Osteoblast (primary cell): ENCODE results near the gene SDS. TPM values are rescaled to one million over a fixed set of nuclear protein-coding genes. Genes with fewer than 3 reads are reported as not detected.

Experiments
- DNase-seq: peaks from one replicate; pipeline ENCODE4 v3.0.0; 2011; ENCODE audit warnings: low spot score, mixed read lengths; ENCODE audit not compliant: insufficient read length; ENCODE audit errors: missing footprints
- H2AFZ ChIP-seq: 2 replicates; pipeline ENCODE4 v1.6.0; 2011; ENCODE audit warnings: mild to moderate bottlenecking, low read length
- H3K27ac ChIP-seq: 2 replicates; pipeline ENCODE4 v1.5.1; 2011; ENCODE audit warnings: mild to moderate bottlenecking, low read depth, low read length, moderate library complexity
- H3K27me3 ChIP-seq: 2 replicates; pipeline ENCODE4 v1.6.0; 2012; ENCODE audit warnings: mild to moderate bottlenecking, control low read depth, inconsistent platforms, low read length, moderate library complexity; ENCODE audit not compliant: insufficient read depth
- H3K36me3 ChIP-seq: 2 replicates; pipeline ENCODE4 v1.5.1; 2011; ENCODE audit warnings: mild to moderate bottlenecking, low read length, control low read depth, moderate library complexity; ENCODE audit not compliant: insufficient read depth
- H3K4me1 ChIP-seq: 2 replicates; pipeline ENCODE4 v1.5.1; 2011; ENCODE audit warnings: mild to moderate bottlenecking, low read length, control low read depth, moderate library complexity; ENCODE audit not compliant: insufficient read depth
- H3K4me2 ChIP-seq: 2 replicates; pipeline ENCODE4 v1.6.0; 2011; ENCODE audit warnings: mild to moderate bottlenecking, low read length; ENCODE audit not compliant: insufficient read depth
- H3K4me3 ChIP-seq: fragments of 200-600 bp; sonication (generic); 3 replicates; pipeline ENCODE4 v1.5.1; 2012; ENCODE audit warnings: mild to moderate bottlenecking, low read length, inconsistent platforms; ENCODE audit not compliant: insufficient read depth
- H3K79me2 ChIP-seq: 2 replicates; pipeline ENCODE4 v1.6.0; 2012; ENCODE audit warnings: mild to moderate bottlenecking, low read length, control low read depth, inconsistent platforms; ENCODE audit not compliant: insufficient read depth
- H3K9me3 ChIP-seq: 2 replicates; pipeline ENCODE4 v1.5.1; 2011; ENCODE audit warnings: low read depth, low read length, control low read depth
- H4K20me1 ChIP-seq: 2 replicates; pipeline ENCODE4 v1.6.0; 2012; ENCODE audit warnings: mild to moderate bottlenecking, low read length, control low read depth; ENCODE audit not compliant: insufficient read depth
- CTCF ChIP-seq: IDR thresholded peaks from 2 replicates; pipeline ENCODE4 v1.5.1; 2011; ENCODE audit warnings: mild to moderate bottlenecking, low read depth, low read length, moderate library complexity; ENCODE audit errors: extremely low read depth
- total RNA-seq: library from RNA; depleted of rRNA; stranded (reverse); fragments of >200 nt; gene quantifications from 2 replicates; pipeline ENCODE4 v1.2.3, GENCODE V29; 2012

SDS gene
- total RNA-seq, 1 donor: under 0.01 TPM

- DNase-seq: peak; percentile 71
- Histone ChIP-seq H4K20me1 (peaks cover 15% of the 10 kb centered on the region), H3K36me3 (peaks cover 10% of the 10 kb centered on the region), H2AFZ (no peak overlapping the region), H3K4me1 (no peaks in the 10 kb centered on the region), H3K27me3 (no peaks in the 10 kb centered on the region), H3K79me2 (peaks cover 39% of the 10 kb centered on the region), H3K9me3 (no peaks in the 10 kb centered on the region), H3K27ac (no peak overlapping the region), H3K4me2 (no peak overlapping the region), H3K4me3 (no peak overlapping the region)
- no peak for TF ChIP-seq CTCF
These were observed 35.4 kb downstream of the SDS start for GRCh38 chr12:113368331-113368730.

- Histone ChIP-seq H3K36me3 (peaks cover 7% of the 10 kb centered on the region), H2AFZ (no peak overlapping the region), H3K4me3 (no peak overlapping the region), H4K20me1 (peaks cover 12% of the 10 kb centered on the region), H3K9me3 (no peaks in the 10 kb centered on the region), H3K79me2 (peaks cover 49% of the 10 kb centered on the region), H3K4me1 (no peaks in the 10 kb centered on the region), H3K27me3 (no peaks in the 10 kb centered on the region), H3K4me2 (no peak overlapping the region), H3K27ac (no peak overlapping the region)
- TF ChIP-seq CTCF: no peak
- no peak for DNase-seq
These were observed 36.9 kb downstream of the SDS start for GRCh38 chr12:113366827-113367226.

GRCh38 chr12:113365639-113366395 is 37.9 kb downstream of the SDS start:
- Histone ChIP-seq H2AFZ (no peak overlapping the region), H3K9me3 (no peaks in the 10 kb centered on the region), H3K4me2 (no peak overlapping the region), H3K79me2 (peaks cover 49% of the 10 kb centered on the region), H3K27me3 (no peaks in the 10 kb centered on the region), H3K27ac (no peak overlapping the region), H3K36me3 (peaks cover 4% of the 10 kb centered on the region), H3K4me3 (no peak overlapping the region), H4K20me1 (peaks cover 8% of the 10 kb centered on the region), H3K4me1 (no peaks in the 10 kb centered on the region)
- TF ChIP-seq CTCF: no peak
- no peak for DNase-seq

- Histone ChIP-seq H3K36me3 (peaks cover 4% of the 10 kb centered on the region), H3K4me2 (no peak overlapping the region), H3K79me2 (peaks cover 56% of the 10 kb centered on the region), H3K27me3 (no peaks in the 10 kb centered on the region), H3K27ac (no peak overlapping the region), H4K20me1 (peaks cover 16% of the 10 kb centered on the region), H3K4me1 (peaks cover under 1% of the 10 kb centered on the region), H2AFZ (no peak overlapping the region), H3K9me3 (no peaks in the 10 kb centered on the region), H3K4me3 (no peak overlapping the region)
- no peak for DNase-seq
- no peak for TF ChIP-seq CTCF
These were observed 39.0 kb downstream of the SDS start for GRCh38 chr12:113364698-113365097.
